Chondrocyte (in vitro differentiated cells): ENCODE data around the gene NAA10. TPM values are rescaled to one million over a fixed set of nuclear protein-coding genes. Genes with fewer than 3 reads are reported as not detected.

Source experiments
- DNase-seq: peaks from one replicate; pipeline ENCODE4 v3.0.0; 2021; ENCODE audit warnings: mixed read lengths, low spot score
- H3K27ac Mint-ChIP-seq: one replicate; pipeline ENCODE4 v1.8.0; 2021; ENCODE audit warnings: mild to moderate bottlenecking, moderate library complexity, mixed read lengths; ENCODE audit not compliant: unreplicated experiment
- H3K27me3 Mint-ChIP-seq: 2 replicates; pipeline ENCODE4 v1.8.0; 2021; ENCODE audit warnings: low read depth, mixed read lengths
- H3K36me3 Mint-ChIP-seq: 2 replicates; pipeline ENCODE4 v1.8.0; 2021; ENCODE audit warnings: low read depth, mixed read lengths
- H3K4me1 Mint-ChIP-seq: 2 replicates; pipeline ENCODE4 v1.8.0; 2021; ENCODE audit warnings: low read depth, mild to moderate bottlenecking, mixed read lengths
- H3K4me3 Mint-ChIP-seq: one replicate; pipeline ENCODE4 v1.8.0; 2021; ENCODE audit warnings: mild to moderate bottlenecking, moderate library complexity, mixed read lengths; ENCODE audit not compliant: unreplicated experiment
- H3K9me3 Mint-ChIP-seq: 2 replicates; pipeline ENCODE4 v1.8.0; 2021; ENCODE audit warnings: low read depth, mixed read lengths
- CTCF ChIP-seq: fragments of 200-600 bp; sonication (generic); IDR thresholded peaks from 2 replicates; pipeline ENCODE4 v1.5.0; 2021; ENCODE audit warnings: antibody characterized with exemption, mild to moderate bottlenecking, moderate library complexity
- total RNA-seq: library from RNA; stranded (reverse); gene quantifications from 3 replicates; pipeline ENCODE4 v1.2.1, GENCODE V29; 2021

Gene NAA10
- total RNA-seq, 1 donor from 2014 or later: 89.5 TPM

- no peak overlapping the region for H3K27ac Mint-ChIP-seq
Measured at GRCh38 chrX:153886915-153887314, 47.9 kb downstream of the NAA10 start.

GRCh38 chrX:153885968-153886903 is 48.6 kb downstream of the NAA10 start, which contains the start of gene L1CAM:
Gene L1CAM, minus strand, starts transcription at chrX:153886173. Its CDS starts 10,337 bp downstream, at chrX:153875836.
- H3K4me3 Mint-ChIP-seq: peak within 1 kb of the TSS; percentile 12
- no peak within 1 kb of the TSS for H3K27ac Mint-ChIP-seq
- peak; percentile 82 for DNase-seq
- H3K36me3 Mint-ChIP-seq: no peaks in the 10 kb centered on the region
- H3K4me1 Mint-ChIP-seq: no peaks in the 10 kb centered on the region
- peaks cover 5% of the 10 kb centered on the region for H3K27me3 Mint-ChIP-seq
- no peak for TF ChIP-seq CTCF
- no peaks in the 10 kb centered on the region for H3K9me3 Mint-ChIP-seq

More at GRCh38 chrX:153886915-153887314, 47.9 kb downstream of the NAA10 start:
- peak; percentile 65 for DNase-seq
- H3K36me3 Mint-ChIP-seq: no peaks in the 10 kb centered on the region
- H3K9me3 Mint-ChIP-seq: no peaks in the 10 kb centered on the region
- H3K4me3 Mint-ChIP-seq: no peak overlapping the region
- no peak for TF ChIP-seq CTCF
- no peaks in the 10 kb centered on the region for H3K4me1 Mint-ChIP-seq
- peaks cover 5% of the 10 kb centered on the region for H3K27me3 Mint-ChIP-seq

- TF ChIP-seq CTCF: no peak
- Mint-ChIP-seq H3K36me3 (no peaks in the 10 kb centered on the region), H3K9me3 (no peaks in the 10 kb centered on the region), H3K4me1 (no peaks in the 10 kb centered on the region), H3K4me3 (peak overlapping the region; percentile 12), H3K27me3 (peaks cover 5% of the 10 kb centered on the region), H3K27ac (no peak overlapping the region)
- peak; percentile 73 for DNase-seq
Measured at GRCh38 chrX:153885208-153885787, 49.5 kb downstream of the NAA10 start.

- Mint-ChIP-seq H3K4me1 (no peaks in the 10 kb centered on the region), H3K27me3 (peaks cover 5% of the 10 kb centered on the region), H3K36me3 (no peaks in the 10 kb centered on the region), H3K27ac (no peak overlapping the region), H3K9me3 (no peaks in the 10 kb centered on the region), H3K4me3 (no peak overlapping the region)
- peak; percentile 77 for DNase-seq
- no peak for TF ChIP-seq CTCF
Measured at GRCh38 chrX:153884590-153884989, 50.2 kb downstream of the NAA10 start.

- Mint-ChIP-seq H3K9me3 (no peaks in the 10 kb centered on the region), H3K27me3 (peaks cover 5% of the 10 kb centered on the region), H3K4me1 (no peaks in the 10 kb centered on the region), H3K36me3 (no peaks in the 10 kb centered on the region), H3K4me3 (no peak overlapping the region), H3K27ac (no peak overlapping the region)
- no peak for TF ChIP-seq CTCF
- peak; percentile 87 for DNase-seq
Measured at GRCh38 chrX:153884136-153884535, 50.7 kb downstream of the NAA10 start.
